PFSK-1 (cell line): ENCODE measurements around the gene INPP4B.

Experiments
- FOXP2 ChIP-seq: optimal IDR thresholded peaks from 2 replicates; pipeline ENCODE3; 2011; ENCODE audit warnings: borderline replicate concordance, control low read depth, inconsistent platforms; ENCODE audit not compliant: insufficient read depth; ENCODE audit errors: extremely low read length, extremely low read depth
- POLR2AphosphoS5 ChIP-seq: IDR thresholded peaks from 2 replicates; pipeline ENCODE4 v1.6.1; 2012; ENCODE audit warnings: low read depth, mild to moderate bottlenecking, control low read depth, low read length, moderate library complexity
- SIN3A ChIP-seq: IDR thresholded peaks from 2 replicates; pipeline ENCODE4 v1.6.1; 2012; ENCODE audit warnings: mild to moderate bottlenecking, low read length, moderate library complexity, borderline replicate concordance; ENCODE audit not compliant: insufficient read depth
- TAF1 ChIP-seq: IDR thresholded peaks from 2 replicates; pipeline ENCODE4 v1.6.1; 2012; ENCODE audit warnings: low read length, control low read depth, borderline replicate concordance; ENCODE audit not compliant: insufficient read depth
- TF ChIP-seq, protein P1 (sequence below), 2 experiments: IDR thresholded peaks; 2 replicates each; pipeline versions ENCODE4 v1.6.1 to v1.8.0; 2011 to 2012; ENCODE audit warnings: low read depth in 2 of 2, low read length in 2 of 2, control low read depth in 1 of 2, inconsistent platforms in 1 of 2, mild to moderate bottlenecking in 1 of 2, moderate library complexity in 1 of 2; ENCODE audit not compliant: insufficient read depth in 1 of 2

DNA sequence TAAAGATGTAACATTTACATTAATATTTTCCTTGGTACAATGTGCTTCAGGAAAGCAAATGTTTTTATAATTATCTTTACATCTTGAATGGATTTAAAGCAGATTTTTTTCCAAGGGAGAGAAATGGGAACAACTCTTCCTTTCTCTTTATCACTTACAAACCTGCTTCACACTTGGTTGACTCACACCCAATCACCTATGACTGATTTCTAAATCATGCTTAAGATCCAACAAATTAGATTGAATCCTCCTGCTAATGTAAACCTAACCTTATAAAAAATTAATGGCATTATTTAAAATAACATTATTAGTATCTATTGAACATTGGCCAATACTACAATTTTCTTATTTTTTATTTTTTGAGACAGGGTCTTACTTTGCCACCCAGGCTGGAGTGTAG, 127.1 kb downstream of the INPP4B start:
- no peak for TF ChIP-seq POLR2AphosphoS5
- TF ChIP-seq, protein P1, sequence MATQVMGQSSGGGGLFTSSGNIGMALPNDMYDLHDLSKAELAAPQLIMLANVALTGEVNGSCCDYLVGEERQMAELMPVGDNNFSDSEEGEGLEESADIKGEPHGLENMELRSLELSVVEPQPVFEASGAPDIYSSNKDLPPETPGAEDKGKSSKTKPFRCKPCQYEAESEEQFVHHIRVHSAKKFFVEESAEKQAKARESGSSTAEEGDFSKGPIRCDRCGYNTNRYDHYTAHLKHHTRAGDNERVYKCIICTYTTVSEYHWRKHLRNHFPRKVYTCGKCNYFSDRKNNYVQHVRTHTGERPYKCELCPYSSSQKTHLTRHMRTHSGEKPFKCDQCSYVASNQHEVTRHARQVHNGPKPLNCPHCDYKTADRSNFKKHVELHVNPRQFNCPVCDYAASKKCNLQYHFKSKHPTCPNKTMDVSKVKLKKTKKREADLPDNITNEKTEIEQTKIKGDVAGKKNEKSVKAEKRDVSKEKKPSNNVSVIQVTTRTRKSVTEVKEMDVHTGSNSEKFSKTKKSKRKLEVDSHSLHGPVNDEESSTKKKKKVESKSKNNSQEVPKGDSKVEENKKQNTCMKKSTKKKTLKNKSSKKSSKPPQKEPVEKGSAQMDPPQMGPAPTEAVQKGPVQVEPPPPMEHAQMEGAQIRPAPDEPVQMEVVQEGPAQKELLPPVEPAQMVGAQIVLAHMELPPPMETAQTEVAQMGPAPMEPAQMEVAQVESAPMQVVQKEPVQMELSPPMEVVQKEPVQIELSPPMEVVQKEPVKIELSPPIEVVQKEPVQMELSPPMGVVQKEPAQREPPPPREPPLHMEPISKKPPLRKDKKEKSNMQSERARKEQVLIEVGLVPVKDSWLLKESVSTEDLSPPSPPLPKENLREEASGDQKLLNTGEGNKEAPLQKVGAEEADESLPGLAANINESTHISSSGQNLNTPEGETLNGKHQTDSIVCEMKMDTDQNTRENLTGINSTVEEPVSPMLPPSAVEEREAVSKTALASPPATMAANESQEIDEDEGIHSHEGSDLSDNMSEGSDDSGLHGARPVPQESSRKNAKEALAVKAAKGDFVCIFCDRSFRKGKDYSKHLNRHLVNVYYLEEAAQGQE (IDR thresholded peaks at IDR 0.05; ENCODE audit: insufficient read depth in 1 of 2, low read depth in 2 of 2, low read length in 2 of 2): no peak
- no peak for TF ChIP-seq FOXP2
- no peak for TF ChIP-seq SIN3A
- TF ChIP-seq TAF1: no peak
